Right renal pelvis (tissue), 4 donors: ENCODE results near the gene PSMG3. TPM values are rescaled to one million over a fixed set of nuclear protein-coding genes. Genes with fewer than 3 reads are reported as not detected.

ENCODE experiments used
- DNase-seq, 4 donors: peaks; one replicate each; pipeline ENCODE4 v3.0.0-alpha.2; 2013; ENCODE audit warnings: low read depth in 4 of 4, low spot score in 3 of 4, missing footprints in 1 of 4
- polyA plus RNA-seq, 4 donors: library from polyadenylated mRNA; unstranded; fragments of 120-200 nt; gene quantifications; one replicate each; pipeline ENCODE4 v1.2.1, GENCODE V29; 2013; ENCODE audit not compliant: insufficient read length in 4 of 4

The PSMG3 gene
- polyA plus RNA-seq, 4 donors, result 31.2 to 35.3 (median 33.0) TPM

- no peak for DNase-seq
Measured at GRCh38 chr7:1546909-1547776, 22.7 kb downstream of the PSMG3 start.

DNA sequence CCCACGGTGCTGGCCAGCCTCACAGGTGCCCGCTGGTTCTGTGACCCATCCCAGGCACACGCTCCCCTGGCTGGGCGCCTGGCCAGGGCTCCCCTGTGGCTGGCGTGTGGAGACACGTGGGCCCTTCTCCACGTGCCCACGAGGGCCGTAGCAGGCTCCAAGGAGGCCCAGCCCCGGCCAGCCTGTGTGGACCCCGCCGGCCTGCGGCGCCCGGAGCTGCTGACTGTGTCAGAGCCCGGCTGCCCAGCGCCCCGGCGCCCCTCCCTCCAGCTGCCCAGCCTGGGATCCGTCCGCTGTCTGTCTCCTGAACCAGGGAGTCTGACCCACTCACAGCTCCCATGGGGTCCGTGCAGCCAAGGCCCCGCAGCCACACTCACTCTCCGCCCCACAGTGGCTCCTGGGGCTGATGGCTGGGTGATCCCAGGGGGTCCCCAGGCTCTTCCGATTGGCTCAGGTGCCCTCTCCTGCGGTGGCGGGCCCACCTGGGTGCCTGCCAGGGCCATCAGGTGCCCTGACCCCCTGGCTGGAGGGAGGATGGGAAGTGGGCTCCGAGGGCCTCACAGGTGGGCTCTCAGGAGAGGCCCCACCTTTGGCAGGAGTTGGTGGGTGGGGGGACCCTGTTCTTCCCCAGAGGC is 23.4 kb downstream of the PSMG3 start:
- DNase-seq, result no peak

GRCh38 chr7:1545417-1546246 is 24.2 kb downstream of the PSMG3 start:
- no peak for DNase-seq

DNA sequence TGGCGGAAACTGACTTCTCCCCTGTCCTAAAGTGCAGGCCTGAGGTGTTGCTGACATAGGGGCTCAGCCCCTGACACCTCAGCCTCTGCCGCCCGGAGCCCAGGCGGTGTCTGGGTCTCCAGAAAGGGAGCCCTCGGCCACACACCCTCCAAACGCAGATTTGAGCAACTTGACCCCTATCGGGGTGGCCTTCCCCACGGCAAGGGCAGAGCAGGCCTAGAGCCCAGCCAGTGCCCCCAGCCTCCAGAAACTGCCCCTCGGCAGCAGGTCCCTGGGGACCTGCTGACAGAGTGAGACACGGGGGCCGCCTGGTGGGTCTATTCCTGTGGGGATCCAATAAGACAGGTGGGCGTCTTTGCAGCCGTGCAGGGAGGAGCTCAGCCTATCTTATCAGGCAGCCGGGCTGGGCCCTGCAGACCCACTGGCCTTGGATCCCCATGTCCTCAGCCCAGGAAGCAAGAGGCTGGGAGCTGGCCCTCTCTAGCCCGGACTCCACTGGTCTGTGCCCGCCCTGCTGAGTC is 24.9 kb downstream of the PSMG3 start:
- no peak for DNase-seq

DNA sequence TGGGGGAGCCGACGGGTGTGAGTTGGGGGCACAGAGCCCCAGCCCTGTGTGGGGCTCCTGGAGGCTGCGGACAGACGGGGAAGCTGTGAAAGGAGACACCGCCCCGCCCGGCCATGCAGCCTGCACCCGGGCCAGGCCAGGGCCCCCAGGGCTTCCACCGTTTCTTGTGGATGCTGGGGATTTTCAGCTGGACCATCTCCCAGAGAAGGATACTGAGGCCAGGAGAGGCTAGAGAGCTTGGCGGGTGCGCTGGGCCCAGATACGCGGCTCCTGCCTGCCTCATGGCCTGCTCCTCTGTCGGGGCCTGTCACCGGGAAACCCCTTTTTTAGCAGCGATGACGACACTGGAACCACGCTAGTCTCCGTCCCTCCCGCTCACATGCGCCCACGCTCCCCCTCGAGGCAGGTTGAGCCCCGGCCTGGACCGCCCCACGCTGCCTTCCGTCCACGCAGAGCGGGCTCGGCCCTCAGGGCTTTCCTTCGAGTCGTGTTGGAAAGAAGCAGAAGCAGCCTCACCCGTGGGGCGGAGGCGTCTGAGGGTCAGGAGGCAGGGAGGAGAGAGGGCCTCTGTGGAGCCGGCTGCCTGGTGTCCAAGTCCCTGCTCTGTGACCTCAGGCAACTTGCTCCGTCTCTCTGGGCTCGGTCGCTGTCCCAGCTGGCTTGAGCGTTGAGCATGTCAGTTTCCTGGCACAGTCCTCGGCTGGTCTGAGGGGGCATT is 25.5 kb downstream of the PSMG3 start:
- no peak for DNase-seq

GRCh38 chr7:1543826-1544177 is 26.0 kb downstream of the PSMG3 start:
- no peak for DNase-seq

GRCh38 chr7:1542841-1543747 is 26.7 kb downstream of the PSMG3 start:
- no peak for DNase-seq

GRCh38 chr7:1542329-1542728 is 27.5 kb downstream of the PSMG3 start:
- DNase-seq, result no peak

- no peak for DNase-seq
Measured at GRCh38 chr7:1541431-1542162, 28.2 kb downstream of the PSMG3 start.

DNA sequence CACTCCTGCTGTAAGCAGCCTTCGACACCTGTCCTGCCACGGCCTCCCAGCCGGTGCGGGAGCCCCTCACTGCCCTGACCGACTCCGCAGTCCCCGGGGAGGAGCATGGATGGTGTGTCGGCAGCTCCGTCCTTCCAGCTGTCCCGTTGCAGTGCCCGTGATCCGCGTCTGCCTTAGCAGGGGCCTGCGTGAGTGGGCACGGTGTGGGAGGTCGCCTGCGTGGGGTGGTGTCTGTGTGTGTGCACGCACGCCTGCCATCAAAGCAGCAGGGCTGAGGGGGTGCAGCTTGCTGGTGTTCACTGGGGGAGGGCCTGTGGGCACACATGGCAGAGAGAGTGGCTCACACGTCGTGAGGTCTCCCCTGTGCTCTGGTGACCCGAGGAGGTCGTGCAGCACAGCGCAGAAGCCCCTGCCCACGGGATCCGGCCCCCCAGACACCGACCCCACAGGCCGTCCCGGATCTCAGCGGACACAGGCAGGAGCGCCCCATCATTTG is 29.0 kb downstream of the PSMG3 start:
- no peak for DNase-seq

GRCh38 chr7:1539882-1540775 is 29.7 kb downstream of the PSMG3 start:
- DNase-seq, result no peak

- DNase-seq, result no peak
Measured at GRCh38 chr7:1539181-1539881, 30.5 kb downstream of the PSMG3 start.

DNA sequence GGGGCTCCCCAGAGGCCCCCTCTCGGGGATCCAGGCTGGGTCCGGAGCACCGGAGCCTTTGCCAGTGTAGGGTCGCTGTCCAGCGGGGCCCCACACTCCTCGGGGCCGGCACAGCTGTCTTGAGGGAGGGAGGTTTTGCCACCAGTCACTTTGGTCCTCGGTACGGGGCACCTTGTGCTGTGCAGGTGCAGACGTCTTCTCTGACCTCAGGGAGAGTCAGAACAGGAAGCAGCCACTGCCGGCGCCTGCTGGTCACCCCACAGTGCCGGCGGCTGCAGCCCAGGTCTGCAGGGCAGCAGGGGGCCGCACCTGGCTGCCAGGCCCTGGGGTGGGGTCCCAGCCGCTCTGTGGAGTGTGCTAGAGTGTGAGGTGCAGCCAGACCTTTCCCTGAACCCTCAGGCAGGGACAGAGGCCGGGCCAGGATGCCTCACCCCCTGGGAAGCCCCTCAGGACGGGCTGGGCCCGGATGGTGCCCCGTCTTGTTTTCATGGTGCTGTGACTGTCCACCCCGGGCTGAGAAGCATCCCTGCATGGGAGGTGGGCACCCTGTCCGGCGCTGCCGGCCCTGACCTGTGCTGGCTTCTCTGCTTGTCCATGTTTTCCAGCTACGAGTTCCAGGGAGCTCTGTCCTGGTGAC is 31.2 kb downstream of the PSMG3 start:
- DNase-seq, result no peak

GRCh38 chr7:1537535-1538412 is 32.1 kb downstream of the PSMG3 start:
- peak; percentile 75 to 86 (median 84) for DNase-seq

- peak in 3 of 4 donors; percentile 82 to 89 (median 82) for DNase-seq
Measured at GRCh38 chr7:1536743-1537534, 32.9 kb downstream of the PSMG3 start.
